IPS-18c (cell line): ENCODE data around the gene GNG7.

Experiments used
- H3K4me3 ChIP-seq: 2 replicates; pipeline ENCODE4 v1.7.0; 2013; ENCODE audit warnings: low read depth, mild to moderate bottlenecking, low read length, moderate library complexity; ENCODE audit not compliant: insufficient read depth
- H3K9me3 ChIP-seq: one replicate; pipeline ENCODE4 v1.6.1; 2013; ENCODE audit warnings: mild to moderate bottlenecking, low read length, moderate library complexity; ENCODE audit not compliant: control insufficient read depth, insufficient read depth

GNG7 gene

GRCh38 chr19:2729943-2730818 is 27.7 kb upstream of the GNG7 start:
- Histone ChIP-seq H3K9me3 (peaks cover 2% of the 10 kb centered on the region), H3K4me3 (no peak overlapping the region)

DNA sequence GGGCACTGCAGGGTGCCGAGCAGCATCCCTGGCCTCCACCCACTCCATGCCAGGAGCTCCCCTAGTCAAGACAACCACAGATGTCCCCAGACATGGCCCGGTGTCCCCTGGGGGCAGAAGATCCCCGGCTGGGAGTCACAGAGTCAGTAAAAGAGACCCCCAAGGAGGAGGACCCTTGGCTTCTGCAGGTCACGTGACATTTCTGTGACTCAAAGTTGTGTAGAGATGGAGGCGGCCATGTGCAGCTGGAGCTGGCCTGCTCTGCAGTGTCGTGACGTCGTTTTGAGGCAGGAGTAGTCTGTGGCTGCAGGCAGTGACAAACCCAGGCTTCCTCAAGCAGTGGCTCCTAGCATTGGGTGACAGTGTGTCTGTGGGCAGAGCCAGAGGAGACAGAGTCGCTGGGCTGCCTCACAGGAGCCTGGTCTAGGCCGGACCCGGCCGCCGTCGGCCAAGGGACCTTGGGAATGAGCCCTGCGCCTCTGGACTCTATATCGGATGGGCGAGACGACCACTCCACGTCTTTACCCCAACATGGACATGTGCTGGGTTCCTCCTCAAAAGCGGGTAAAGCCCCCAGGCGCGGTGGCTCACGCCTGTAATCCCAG is 26.4 kb upstream of the GNG7 start:
- Histone ChIP-seq H3K9me3 (no peaks in the 10 kb centered on the region), H3K4me3 (no peak overlapping the region)

- no peak overlapping the region for H3K4me3 ChIP-seq
- no peaks in the 10 kb centered on the region for H3K9me3 ChIP-seq
These were observed 25.1 kb upstream of the GNG7 start for GRCh38 chr19:2727640-2727944.

DNA sequence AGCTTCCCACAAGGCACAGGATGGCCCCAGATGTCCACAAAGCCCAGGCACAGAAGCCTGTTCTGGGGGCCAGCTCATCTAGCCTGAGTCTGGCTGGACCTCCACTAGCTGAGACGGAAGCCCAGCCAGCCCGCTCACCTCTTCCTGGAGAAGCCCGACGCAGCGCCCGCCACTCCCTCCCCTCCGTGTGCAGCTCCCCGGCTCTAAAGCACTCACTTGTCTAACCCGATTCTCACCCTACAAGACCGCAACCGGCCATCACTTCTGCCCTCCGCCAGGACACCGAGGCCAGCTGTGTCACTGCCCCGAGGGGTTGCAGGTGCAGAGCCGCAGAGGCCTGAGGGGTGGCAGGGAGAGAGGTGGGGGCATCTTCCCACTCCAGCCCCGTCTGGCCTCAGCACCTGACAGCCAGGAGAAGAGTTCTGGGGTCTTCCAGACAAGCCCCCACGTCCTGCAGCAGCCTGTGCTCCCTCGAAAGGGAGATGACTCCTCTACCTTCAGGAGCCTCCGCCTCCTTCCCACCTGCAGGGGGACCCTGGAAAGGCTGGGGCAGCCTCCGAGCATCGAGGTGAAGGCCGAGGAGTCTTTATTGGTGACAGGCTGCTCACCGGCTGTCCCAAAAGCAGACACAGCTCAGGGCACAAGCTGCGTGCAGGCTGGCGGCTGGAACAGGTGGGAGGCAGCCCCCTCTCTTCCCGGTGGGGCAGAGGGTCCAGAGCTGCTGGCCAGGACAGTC is 24.6 kb upstream of the GNG7 start:
- no peak overlapping the region for H3K4me3 ChIP-seq
- H3K9me3 ChIP-seq = no peaks in the 10 kb centered on the region

DNA sequence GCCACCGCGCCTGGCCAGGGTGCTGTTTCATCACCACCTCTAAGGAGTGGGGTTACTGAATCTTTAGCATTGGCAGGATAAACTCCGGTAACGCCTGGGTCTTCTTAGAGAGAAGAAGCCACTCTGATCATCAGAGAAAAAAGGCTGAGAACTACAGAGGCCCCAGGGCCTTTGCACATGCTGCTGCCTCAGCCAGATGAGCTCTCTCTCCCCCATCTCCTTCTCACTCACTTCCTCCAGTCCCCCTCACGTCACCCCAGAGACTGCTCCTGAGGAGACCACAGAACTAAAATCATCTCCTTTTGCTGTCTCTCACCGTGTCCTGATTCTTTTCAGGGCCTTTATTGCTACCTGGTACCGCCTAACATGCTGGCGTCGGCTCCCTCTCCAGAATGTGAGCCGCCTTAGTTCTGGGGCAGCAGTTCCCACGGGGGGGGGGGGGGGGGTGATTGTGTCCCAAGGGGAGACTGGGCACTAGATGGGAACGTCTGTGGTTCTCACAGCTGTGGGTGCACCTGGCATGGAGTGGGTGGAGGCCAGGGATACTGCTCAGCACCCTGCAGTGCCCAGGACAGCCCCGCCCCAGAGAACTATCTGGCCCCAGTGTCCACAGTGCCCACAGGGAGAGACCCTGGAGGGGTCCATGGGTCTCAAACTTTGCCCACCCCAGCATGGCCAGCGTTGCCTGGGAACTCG is 23.8 kb upstream of the GNG7 start:
- Histone ChIP-seq H3K4me3 (no peak overlapping the region), H3K9me3 (no peaks in the 10 kb centered on the region)

- H3K4me3 ChIP-seq = no peak overlapping the region
These were observed 21.7 kb upstream of the GNG7 start for GRCh38 chr19:2724148-2724557.

GRCh38 chr19:2723747-2724146 is 21.3 kb upstream of the GNG7 start:
- no peak overlapping the region for H3K4me3 ChIP-seq
- H3K9me3 ChIP-seq = no peaks in the 10 kb centered on the region

More at GRCh38 chr19:2724148-2724557, 21.7 kb upstream of the GNG7 start:
- H3K9me3 ChIP-seq = no peaks in the 10 kb centered on the region

DNA sequence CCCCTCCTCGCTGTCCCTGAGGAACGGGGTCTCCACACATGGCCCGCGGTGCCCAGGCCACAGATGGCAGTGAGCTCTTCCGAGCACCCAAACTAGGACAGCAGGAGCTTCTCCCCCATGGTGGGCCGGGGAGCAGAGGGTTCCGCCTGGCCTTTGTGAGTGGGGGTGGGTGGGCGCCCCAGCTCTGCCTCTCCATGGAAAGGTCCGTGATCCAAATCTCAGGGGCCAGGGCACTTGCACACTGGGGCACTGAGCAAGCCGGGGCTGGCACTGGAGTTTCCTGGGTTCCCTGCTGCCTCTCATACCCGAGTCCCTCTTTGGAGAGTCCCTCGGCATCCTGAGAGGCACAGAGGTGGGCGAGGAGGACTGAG is 20.8 kb upstream of the GNG7 start:
- H3K4me3 ChIP-seq = no peak overlapping the region

GRCh38 chr19:2722541-2723344 is 20.2 kb upstream of the GNG7 start:
- Histone ChIP-seq H3K9me3 (no peaks in the 10 kb centered on the region), H3K4me3 (no peak overlapping the region)

More for the DNA sequence above, 20.8 kb upstream of the GNG7 start:
- no peaks in the 10 kb centered on the region for H3K9me3 ChIP-seq

GRCh38 chr19:2721570-2722540 is 19.4 kb upstream of the GNG7 start:
- no peaks in the 10 kb centered on the region for H3K9me3 ChIP-seq
- H3K4me3 ChIP-seq = peak overlapping the region; percentile 73

GRCh38 chr19:2720777-2721569 is 18.5 kb upstream of the GNG7 start, which contains the start of gene DIRAS1:
Gene DIRAS1, minus strand, starts transcription at chr19:2721372. Its CDS starts 3,566 bp downstream, at chr19:2717806.
- H3K4me3 ChIP-seq = peak within 1 kb of the TSS; percentile 73
- H3K9me3 ChIP-seq = no peaks in the 10 kb centered on the region

DNA sequence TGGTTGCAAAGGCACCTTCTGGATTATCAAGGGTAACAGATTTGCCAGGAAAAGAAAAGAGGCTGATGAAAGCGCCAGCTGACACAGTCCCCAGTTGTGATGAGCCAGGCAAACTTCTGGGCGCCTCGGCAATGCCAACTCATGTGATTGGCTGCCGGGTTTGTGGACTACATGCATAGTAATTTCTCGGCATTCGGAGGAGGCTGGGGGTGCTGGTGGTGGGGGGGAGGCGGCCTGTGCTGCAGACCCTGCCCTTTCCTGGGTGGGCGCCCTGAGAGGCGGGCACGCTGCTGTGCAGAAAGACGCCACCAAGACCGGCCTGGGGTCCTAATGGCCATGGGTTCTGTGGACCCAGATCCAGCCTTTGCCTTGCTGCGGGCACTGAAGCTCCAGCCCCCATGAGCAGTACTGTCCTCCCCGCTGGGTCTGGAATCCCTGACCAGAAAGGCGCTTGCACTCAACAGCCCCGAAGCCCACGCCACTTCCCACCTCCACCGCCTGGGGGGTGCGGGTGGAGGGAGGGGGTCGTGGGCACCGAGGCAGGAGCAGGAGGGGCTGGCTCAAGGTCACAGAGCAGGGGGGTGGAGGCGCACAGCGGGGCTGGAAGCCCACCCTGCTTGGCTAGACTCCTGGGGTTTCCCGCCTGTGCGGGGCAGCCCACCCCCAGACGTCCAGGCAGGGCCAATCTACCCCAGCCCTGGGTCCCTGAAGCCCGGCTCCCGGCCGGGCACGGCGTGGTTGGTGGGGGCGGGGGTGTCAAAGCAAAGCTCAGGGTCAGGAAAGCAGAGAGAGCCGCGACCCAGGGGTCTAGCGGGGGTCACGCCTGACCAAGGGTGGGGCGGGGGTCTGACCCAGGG is 17.7 kb upstream of the GNG7 start:
- Histone ChIP-seq H3K4me3 (peak overlapping the region; percentile 60), H3K9me3 (no peaks in the 10 kb centered on the region)

GRCh38 chr19:2719232-2719735 is 16.8 kb upstream of the GNG7 start:
- Histone ChIP-seq H3K9me3 (no peaks in the 10 kb centered on the region), H3K4me3 (no peak overlapping the region)
